PC-9 (cell line): ENCODE data around the gene DSCAML1.

Source experiments
- CTCF ChIP-seq: fragments of 200-600 bp; sonication (generic); conservative IDR thresholded peaks from 2 replicates; pipeline ENCODE4 v1.6.1; 2017; ENCODE audit warnings: mixed run types, antibody characterized with exemption, mild to moderate bottlenecking, moderate library complexity
- EZH2 ChIP-seq: fragments of 200-600 bp; sonication (generic); IDR thresholded peaks from 2 replicates; pipeline ENCODE4 v1.8.0; 2017; ENCODE audit warnings: antibody characterized with exemption, low read depth

- TF ChIP-seq CTCF (no peak), EZH2 (no peak)
Measured at GRCh38 chr11:117723277-117724024, 73.6 kb downstream of the DSCAML1 start.
